Sciatic nerve (tissue), 2 donors: ENCODE measurements around the gene NAA38. TPM values are rescaled to one million over a fixed set of nuclear protein-coding genes. Genes with fewer than 3 reads are reported as not detected.
"Not testable (repeated sequence)": the region's sequence is repeated elsewhere in the genome, so short reads cannot be mapped to it uniquely, and the experiment has no call there.

Source experiments
- ATAC-seq: fragments of 200-7000 bp; cut with Tn5 transposase; one replicate; pipeline ENCODE4 v1.9.1; 2020; ENCODE audit warnings: mild to moderate bottlenecking, moderate library complexity
- DNase-seq: peaks from one replicate; pipeline ENCODE4 v3.0.0-alpha.2; 2020; ENCODE audit warnings: low spot score
- intact Hi-C: fragments of 100-400 bp; cut with DNase I; formaldehyde crosslinking; loops from one replicate; pipeline ENCODE4 v1.14.2; 2022
- total RNA-seq: library from RNA; stranded (reverse); fragmentation: NEBNext Ultra II Directional; extraction: Animal tissue kit (Norgen Biotek cat#: 25700); gene quantifications from one replicate; pipeline ENCODE4 v1.2.1, GENCODE V29; 2021
- donor health status: DM: no; HTN: no; CAD: no.
- donor health status: DM: no; HTN: no; CAD: no.

Gene NAA38
- total RNA-seq, 1 donor from 2014 or later = 53.5 TPM

DNA sequence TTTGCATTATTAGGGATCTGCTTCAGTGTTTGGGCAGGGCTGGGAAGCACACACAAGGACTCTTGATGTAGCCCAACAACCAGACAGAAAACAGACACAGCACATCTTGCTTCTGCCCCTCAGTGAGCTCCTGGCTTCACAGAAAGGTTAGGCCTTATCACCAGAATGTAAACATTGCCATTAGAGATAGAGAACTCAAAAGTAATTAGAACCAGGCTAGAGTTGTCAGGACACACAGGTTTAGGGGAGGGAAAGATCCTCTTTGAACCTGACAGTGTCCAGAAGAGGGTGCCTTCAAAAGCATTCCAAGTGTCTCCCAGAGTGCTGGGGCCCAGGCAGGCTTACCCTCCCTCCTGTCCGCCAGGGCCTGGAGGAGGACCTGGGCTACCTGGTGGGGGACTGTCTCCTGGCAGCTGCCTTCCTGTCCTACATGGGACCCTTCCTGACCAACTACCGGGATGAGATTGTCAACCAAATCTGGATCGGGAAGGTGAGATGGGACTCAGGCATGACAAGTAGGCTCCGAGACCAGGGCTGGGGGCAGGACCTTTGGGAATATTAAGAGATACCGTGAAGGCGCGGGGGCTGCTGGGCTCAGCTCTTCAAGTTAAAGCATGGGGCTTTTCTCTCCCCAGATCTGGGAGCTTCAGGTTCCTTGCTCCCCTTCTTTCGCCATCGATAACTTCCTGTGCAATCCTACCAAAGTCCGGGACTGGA, 40.3 kb downstream of the NAA38 start:
- no peak for ATAC-seq
- no peak for DNase-seq
- intact Hi-C loops = no loop called here

DNA sequence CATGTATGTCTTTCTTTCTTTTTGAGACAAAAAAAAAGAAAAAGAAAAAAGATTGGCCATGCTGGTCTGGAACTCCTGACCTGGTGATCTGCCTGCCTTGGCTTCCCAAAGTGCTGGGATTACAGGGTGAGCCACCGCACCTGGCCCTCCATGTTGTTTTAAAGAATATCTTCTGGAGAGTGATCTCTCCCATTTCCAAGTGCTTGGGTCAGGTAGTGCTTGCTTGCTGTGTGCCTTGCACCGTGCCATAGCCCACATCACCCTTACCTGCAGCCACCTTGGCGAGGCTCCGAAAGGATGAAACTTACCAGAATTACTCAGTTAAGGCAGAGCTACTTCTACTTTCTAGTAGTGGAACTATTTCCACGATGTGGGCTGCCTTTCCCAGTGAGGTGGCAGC, 42.4 kb downstream of the NAA38 start:
- DNase-seq = no peak
- intact Hi-C loops = no loop called here
- no peak for ATAC-seq

DNA sequence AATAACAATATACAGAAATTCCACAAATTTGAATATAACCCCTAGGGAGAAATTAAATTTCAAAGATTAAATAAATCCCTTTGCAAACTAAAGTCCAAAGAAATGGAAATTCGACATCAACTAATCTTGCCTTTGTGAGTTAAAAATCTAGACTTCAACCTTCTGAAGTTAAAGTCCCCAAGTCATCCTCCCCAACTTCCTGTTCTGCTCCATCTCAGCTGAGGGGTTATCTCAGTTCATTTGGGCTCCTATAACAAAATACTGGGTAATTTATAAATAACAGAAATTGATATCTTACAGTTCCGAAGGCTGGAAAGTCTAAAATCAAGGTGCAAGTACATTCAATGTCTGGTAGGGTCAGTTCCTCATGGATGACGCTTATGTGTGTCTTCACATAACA, 46.1 kb downstream of the NAA38 start:
- intact Hi-C loops = no loop called here
- DNase-seq (no peak), ATAC-seq (no peak)

DNA sequence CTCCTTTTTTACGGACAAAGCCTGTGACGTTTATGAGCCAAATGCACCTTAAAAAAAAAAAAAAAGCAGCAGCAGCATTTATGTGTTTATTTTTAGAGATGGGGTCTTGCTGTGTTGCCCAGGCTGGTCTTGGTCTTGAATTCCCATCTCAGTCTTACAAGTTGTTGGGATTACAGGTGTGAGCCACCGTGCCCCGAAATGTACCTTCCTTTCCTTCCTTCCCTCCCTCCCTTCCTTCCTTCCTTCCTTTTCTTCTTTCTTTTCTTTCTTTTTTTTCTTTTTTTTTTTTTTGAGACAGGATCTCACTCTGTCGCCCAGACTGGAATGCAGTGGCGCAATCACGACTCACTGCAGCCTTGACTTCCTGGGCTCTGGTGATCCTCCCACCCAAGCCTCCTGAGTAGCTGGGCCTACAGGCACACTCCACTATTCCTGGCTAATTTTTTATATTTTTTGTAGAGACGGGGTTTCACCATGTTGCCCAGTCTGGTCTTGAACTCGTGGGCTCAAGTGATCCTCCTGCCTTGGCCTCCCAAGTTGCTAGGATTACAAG, 47.5 kb downstream of the NAA38 start:
- ATAC-seq, DNase-seq, intact Hi-C loops: not testable (repeated sequence)

DNA sequence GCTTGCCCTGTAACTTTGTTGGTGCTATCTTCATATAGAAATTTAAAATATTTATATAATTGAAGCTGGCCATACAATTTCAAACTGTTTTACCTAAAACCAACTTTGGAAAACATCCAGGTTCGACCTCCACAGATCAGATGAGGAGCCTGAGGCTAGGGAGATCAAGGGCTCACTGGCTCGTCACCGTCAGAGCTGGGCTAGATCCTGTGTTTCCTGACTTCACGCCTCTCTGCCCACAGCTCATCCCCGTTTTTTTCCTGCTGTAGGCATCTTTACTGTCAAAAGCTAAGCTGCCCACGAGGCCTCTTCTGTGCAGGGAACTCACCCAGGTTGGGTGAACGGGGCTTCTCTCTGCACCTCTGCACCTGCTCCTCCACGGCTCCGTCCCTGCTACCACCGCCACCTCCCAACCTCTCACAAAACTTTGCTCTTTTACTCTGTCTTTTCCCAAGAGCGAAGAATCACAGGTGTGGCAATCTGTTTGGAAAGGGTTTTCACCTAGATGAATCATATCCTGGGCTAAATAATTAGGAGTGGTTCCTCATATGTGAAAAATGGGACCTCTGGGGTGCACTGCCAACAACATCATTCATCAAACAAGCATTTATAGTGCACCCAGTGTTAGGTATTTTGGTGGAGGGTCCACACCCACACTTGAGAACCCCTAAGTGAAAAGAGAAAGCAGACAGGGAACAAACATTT, 48.1 kb downstream of the NAA38 start:
- DNase-seq = no peak

DNA sequence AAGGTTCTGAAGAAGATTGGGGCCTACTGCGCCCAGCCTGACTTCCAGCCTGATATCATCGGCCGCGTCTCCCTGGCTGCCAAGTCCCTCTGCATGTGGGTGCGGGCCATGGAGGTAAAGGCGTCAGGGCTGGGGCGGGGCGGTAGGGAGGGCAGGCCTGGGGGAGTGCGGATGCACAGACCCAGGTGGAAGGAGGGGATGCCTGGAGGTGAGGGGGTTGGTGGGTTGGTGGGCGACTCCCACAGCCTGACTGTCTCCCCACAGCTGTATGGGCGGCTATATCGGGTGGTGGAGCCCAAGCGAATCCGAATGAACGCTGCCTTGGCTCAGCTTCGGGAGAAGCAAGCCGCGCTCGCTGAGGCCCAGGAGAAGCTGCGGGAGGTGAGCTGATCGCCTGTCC, 50.2 kb downstream of the NAA38 start:
- intact Hi-C loops = loop anchor here (1.0 kb wide), 1 partner anchor 13 kb away; no protein-coding TSS in a partner anchor
- ATAC-seq = no peak
- no peak for DNase-seq

More for the DNA sequence above, 48.1 kb downstream of the NAA38 start:
- ATAC-seq = no peak
- intact Hi-C loops = no loop called here

Other genes with a start within 250 kb of the NAA38 start
- gene FXR2, start 242.7 kb downstream of the NAA38 start, total RNA-seq = 46.5 TPM
- gene SAT2, start 229.7 kb downstream of the NAA38 start, total RNA-seq = 68.7 TPM
- 0.53 TPM for gene SHBG, start 227.4 kb downstream of the NAA38 start, total RNA-seq
- gene ATP1B2, start 206.6 kb downstream of the NAA38 start, total RNA-seq = 14.3 TPM
- gene TP53, start 170.1 kb downstream of the NAA38 start, total RNA-seq = 41.5 TPM
- 5.7 TPM for gene WRAP53, start 169.1 kb downstream of the NAA38 start, total RNA-seq
- 0.53 TPM for gene EFNB3, start 152.4 kb downstream of the NAA38 start, total RNA-seq
- 0.31 TPM for gene DNAH2, start 139.8 kb downstream of the NAA38 start, total RNA-seq
- 41.0 TPM for gene KDM6B, start 23.3 kb downstream of the NAA38 start, total RNA-seq
- 18.5 TPM for gene TMEM88, start 2.5 kb downstream of the NAA38 start, total RNA-seq
- gene CYB5D1, start 444 bp upstream of the NAA38 start, total RNA-seq = 13.3 TPM
- 138 TPM for gene CHD3, start 31.2 kb upstream of the NAA38 start, total RNA-seq
- gene RNF227, start 58.7 kb upstream of the NAA38 start, total RNA-seq = 5.7 TPM
- gene KCNAB3, start 72.3 kb upstream of the NAA38 start, total RNA-seq = 1.2 TPM
- 78.3 TPM for gene TRAPPC1, start 74.4 kb upstream of the NAA38 start, total RNA-seq
- gene CNTROB, start 74.6 kb upstream of the NAA38 start, total RNA-seq = 27.8 TPM
- not detected for gene GUCY2D, start 145.1 kb upstream of the NAA38 start, total RNA-seq
- gene ALOX15B, start 181.5 kb upstream of the NAA38 start, total RNA-seq = not detected
- gene ALOX12B, start 230.2 kb upstream of the NAA38 start, total RNA-seq = not detected